Loucy (cell line): ENCODE data around the gene CDH4.

Experiments
- EZH2phosphoT487 ChIP-seq: fragments of 200-600 bp; IDR thresholded peaks from 2 replicates; pipeline ENCODE4 v1.6.1; 2018; ENCODE audit warnings: antibody characterized with exemption, mild to moderate bottlenecking, moderate library complexity, borderline replicate concordance
- TF ChIP-seq, protein P1 (sequence below): fragments of 200-600 bp; sonication (generic); conservative IDR thresholded peaks from 2 replicates; pipeline ENCODE4 v1.5.1; 2014; ENCODE audit warnings: mild to moderate bottlenecking, antibody characterized with exemption, low read length

DNA sequence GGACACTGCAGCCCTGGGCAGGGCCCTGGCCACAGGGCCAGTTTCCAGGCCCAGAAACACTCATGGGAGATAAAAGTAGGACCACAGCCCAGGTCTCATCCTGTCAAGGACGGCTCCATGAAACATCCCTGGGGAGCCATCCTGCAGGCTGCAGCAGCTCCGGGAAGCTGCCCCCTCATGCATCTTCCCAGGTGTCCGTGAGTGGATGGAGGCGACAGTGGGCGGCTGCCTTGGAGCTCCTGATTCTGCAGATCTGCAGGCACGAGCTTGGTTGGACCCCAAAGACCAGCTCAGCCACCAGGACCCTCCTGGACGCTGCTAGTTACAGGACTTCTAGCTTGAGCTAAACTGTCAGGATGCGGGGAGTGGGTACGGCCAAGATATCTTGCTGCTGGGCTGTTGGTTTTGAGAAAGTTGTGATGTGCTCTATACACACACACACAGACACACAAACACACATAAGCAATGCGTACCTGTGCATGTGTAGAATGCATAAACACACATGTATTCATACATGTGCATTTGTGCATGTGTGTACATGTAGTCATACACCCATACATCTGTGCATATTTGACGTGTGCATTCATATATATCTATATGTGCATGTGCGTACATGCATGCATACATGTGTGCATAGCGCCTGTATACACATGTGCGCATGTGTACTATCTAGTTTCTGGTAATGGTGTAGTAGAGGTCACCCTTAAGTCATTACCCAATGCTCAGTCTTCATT is 515.9 kb downstream of the CDH4 start:
- TF ChIP-seq, protein P1, sequence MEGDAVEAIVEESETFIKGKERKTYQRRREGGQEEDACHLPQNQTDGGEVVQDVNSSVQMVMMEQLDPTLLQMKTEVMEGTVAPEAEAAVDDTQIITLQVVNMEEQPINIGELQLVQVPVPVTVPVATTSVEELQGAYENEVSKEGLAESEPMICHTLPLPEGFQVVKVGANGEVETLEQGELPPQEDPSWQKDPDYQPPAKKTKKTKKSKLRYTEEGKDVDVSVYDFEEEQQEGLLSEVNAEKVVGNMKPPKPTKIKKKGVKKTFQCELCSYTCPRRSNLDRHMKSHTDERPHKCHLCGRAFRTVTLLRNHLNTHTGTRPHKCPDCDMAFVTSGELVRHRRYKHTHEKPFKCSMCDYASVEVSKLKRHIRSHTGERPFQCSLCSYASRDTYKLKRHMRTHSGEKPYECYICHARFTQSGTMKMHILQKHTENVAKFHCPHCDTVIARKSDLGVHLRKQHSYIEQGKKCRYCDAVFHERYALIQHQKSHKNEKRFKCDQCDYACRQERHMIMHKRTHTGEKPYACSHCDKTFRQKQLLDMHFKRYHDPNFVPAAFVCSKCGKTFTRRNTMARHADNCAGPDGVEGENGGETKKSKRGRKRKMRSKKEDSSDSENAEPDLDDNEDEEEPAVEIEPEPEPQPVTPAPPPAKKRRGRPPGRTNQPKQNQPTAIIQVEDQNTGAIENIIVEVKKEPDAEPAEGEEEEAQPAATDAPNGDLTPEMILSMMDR: no peak
- no peak for TF ChIP-seq EZH2phosphoT487
